HG02610 (cell line): ENCODE measurements around the gene RFC3.
"Not testable (repeated sequence)": the region's sequence is repeated elsewhere in the genome, so short reads cannot be mapped to it uniquely, and the experiment has no call there.

ENCODE experiments used
- ATAC-seq: cut with Tn5 transposase; IDR thresholded peaks from one replicate; pipeline ENCODE4 v1.9.1; 2021; ENCODE audit warnings: mild to moderate bottlenecking, moderate library complexity; ENCODE audit not compliant: unreplicated experiment

RFC3 gene

DNA sequence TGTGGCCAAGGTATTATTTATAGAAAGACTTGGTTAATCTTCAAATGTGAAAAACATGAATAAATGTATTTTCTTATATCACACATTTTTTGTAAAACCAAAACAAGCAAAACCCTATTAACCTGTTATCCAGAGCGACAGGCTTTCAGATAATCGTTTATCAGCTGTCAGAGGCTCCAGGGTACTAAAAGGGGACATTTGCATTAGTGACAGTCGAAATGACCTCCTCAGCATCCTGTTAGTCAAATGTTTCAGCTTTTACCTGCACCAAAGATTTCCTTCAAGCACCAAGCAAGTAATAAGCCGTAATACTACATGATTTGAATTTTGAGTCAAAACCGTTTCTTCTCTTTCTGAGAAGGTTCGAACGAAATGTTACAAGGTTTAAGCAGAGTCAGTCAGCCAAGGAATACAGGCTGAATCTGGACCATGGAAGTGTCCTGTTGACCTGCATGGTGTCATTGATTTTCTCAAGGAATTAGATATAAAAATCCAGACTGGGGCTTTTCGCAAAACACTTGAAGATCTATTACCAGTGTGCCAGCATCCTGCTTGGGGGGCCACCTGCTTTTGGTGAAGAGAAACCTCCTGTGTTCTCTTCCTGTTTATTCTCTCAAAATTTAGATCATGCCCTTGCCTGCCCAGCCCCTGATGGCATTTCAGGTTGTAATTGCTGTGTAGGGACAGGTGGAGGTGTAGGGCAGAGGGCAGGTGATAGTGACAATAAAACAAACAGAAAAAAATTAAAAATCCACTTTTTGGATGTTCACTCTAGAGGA lies 11.3 kb upstream of the RFC3 start:
- no peak for ATAC-seq

DNA sequence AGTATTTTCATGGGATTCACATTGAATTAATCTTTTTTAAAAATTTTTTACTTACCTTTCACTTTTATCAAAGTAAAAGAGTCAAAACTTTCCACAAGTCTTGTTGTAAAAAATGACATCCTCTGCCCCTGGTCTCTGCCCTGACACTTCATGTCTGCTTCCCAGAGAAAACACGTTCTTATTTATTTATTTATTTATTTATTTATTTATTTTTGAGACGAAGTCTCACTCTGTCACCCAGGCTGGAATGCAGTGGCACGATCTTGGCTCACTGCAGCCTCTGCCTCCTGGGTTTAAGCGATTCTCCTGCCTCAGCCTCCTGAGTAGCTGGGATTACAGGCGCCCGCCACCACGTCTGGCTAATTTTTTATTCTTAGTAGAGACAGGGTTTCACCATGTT lies 5.1 kb upstream of the RFC3 start:
- ATAC-seq, result not testable (repeated sequence)

DNA sequence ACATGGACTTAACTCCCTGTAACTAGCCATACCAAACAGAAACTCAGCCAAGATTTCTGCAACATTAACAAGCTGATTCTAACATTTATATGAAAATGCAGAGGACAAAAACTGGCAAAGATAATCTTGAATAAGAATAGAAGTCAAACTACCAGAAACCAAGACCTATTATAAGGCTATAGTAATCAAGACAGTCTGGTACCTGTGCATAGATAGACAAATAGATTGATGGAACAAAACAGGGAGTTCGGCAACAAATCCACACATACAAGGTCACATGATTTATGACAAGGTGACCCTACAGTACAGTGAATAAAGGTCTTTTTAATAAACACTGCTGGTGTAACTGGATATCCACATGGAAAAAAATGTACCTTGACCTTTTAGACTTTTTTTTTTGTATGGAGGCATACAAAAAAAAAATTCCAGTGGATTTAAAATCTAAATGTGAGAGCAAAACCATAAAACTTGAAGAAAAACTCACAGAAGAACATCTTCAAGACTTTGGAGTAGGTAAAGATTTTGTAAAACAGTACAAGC lies 2.9 kb upstream of the RFC3 start:
- ATAC-seq, result no peak

DNA sequence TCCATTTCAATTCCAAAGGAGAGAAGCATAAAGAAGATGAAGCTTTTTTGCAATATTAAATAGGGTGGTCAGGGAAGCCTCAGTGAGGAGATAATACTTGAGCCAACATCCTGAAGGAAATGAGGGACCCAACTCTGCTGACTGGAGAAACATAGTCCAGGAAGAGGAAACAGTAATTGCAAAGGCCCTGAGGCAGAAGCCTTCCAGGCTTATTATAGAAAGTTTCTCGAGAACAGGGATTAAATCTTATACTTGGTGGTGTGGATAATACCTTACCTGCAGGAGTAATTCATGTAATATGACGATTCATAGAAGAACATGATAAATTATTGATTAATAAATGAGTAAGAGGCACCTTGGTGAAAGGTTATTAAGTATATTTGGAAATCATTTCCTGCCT lies 1.0 kb upstream of the RFC3 start:
- no peak for ATAC-seq

DNA sequence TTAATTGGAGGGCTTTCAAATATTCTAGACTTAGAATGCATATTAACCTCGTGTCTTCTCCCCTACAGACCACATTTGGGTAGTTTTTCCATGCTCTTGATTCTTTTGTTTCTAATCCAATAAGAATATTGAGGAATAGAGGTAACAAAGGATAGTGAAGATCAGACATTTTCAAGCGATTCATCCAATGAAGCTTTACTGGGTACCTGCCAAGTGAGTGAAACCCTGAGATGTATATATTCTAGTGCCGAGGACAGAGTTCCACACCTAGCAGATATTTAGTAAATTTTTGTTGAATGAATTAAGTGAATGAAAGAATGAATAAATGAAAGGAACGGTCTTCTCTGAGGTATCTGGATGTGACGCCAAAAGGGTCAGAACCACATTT lies 442 bp upstream of the RFC3 start:
- peak; percentile 5 for ATAC-seq

DNA sequence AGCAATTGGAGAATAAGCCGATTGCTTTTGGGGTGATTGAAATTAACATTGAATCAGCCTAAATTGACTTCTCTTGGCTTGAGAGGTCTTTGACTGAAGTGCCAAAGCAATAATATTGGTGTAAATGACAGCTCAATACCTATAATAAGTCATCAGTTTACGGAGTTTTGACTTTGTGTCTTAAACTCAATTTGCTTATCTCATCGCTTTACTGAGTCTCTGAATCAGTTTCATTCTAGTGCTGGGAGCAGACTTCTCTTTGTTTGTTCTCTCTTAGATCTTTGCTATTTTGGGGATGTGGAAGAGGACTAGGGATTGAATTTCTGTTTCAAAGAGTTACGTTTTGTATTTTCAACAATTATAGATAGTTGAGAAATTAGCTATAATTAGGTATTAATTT lies 7.1 kb downstream of the RFC3 start:
- no peak for ATAC-seq

DNA sequence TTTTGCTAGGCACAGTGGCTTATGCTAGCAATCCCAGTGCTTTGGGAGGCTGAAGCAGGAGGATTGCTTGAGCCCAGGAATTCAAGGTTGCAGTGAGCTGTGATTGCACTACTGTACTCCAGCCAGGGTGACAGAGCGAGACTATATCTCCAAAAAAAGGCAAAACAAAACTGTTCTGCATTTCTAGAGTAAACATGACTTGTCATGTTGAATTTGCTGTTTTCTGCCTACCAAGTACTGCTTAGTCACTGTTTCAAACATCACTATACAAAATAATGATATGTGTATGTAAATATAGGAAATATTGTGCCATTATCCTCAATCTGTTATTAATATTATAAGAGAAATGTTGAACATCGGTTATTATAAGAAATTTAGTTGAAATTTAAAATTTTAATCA lies 9.2 kb downstream of the RFC3 start:
- ATAC-seq, result no peak

DNA sequence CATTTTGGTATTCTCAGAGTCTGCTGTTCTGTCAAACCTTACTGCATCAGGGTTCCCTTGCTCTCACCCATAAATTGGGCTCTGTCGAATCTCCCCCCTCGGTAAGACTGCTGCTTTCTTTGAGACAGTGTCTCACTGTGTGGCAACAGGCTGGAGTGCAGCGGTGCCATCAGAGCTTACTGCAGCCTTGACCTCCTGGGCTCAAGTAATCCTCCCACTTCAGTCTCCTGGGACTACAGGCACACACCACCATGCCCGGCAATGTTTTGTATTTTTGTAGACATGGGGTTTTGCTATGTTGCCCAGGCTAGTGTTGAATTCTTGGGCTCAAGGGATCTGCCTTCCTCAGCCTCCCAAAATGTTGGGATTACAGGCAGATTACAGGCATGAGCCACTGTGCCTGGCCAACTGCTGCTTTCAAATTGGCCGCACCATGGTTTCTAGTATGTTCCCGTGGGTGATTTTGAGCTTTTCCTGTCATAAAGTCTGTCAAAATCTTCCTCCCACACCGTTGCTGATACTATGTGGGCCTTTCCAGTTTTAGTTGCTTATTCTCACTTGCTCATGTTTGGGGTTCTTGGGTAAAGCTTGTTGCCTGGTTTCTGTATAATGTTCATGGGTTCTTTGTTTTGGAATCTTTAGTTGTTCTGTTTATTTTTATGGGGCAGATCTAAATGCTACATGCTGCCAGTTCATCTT lies 10.6 kb downstream of the RFC3 start:
- ATAC-seq, result no peak

DNA sequence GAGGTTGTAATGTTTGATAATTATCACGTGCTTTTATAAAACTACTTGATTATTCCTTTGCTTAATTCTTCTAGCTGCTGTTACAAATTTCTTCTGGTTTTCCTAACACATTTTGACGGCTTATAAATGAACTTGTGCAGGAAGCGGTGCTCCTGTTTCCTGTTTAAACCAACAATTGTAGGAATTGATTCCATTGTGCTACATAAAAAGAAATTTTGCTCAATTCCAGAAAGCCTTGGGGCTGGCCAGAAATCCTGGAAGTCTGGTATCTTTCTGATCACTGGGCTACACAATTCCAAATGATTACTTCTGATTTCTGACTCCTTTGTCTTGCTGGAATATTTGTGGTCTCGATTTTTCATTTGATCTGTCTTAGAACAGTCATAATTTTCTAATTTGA lies 14.9 kb downstream of the RFC3 start:
- ATAC-seq, result no peak

- no peak for ATAC-seq
Measured at GRCh38 chr13:33838647-33839046, 20.7 kb downstream of the RFC3 start.

DNA sequence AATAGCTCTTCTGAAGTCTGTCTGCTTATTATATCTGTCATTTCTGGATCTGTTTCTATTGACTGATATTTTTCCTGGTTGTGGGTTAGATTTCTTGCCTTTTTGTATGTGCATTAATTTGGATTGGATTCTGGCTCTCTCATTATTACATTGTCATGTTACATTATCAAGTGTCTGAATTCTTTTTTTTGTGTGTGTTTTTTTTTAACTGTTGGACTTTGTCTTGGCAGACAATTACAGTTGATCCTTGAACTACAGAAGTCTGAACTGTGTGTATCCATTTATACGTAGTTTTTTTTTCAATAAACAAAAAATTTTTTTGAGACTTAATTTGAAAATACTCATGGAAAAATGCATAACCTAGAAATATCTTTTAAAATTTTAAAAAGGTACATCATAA lies 22.5 kb downstream of the RFC3 start:
- ATAC-seq, result no peak

DNA sequence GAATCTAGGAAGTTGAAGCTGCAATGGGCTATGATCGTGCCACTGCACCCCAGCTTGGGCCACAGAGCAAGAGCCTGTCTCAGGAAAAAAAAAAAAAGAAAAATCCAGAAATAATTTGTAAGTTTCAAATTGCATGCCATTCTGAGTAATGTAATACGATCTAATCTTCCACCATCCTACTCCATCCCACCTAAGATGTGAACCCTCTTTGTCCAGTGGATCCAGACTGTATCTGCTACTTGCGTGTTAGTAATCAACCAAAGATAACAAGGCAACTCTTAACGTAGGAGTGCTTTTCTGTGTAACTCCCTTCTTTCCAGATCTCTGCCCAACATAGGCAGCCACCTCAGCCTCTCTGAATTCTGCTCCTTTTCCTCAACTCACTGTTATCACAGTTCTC lies 24.3 kb downstream of the RFC3 start:
- no peak for ATAC-seq

GRCh38 chr13:33842986-33843385 lies 25.0 kb downstream of the RFC3 start:
- no peak for ATAC-seq

DNA sequence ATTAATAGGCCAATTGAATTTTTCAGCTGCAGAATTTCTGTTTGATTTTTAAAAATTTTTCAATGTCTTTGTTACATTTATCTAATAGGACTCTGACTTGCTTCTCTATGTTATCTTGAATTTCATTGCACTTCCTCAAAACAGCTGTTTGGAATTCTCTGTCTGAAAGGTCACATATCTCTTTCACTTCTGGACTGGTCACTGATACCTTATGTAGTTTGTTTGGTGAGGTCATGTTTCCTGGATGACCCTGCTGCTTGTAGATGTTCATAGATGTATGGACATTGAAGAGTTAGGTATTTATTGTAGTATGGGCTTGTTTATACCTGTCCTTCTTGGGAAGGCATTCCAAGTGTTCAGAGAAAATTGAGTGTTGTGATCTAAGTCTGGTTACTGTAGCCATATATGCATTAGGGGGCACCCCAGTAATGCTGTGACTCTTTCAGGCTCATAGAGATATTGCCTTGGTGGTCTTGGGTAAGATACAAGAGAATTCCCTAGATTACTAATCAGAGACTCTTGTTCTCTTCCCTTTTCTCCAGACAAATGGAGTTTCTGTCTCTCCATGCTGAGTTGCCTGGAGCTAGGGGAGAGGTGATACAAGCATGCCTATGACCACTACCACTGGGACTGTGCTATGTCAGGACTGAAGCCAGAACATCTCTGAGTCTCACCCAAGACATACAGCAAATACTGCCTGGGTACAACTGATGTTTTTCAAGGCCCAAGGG lies 27.8 kb downstream of the RFC3 start:
- ATAC-seq, result no peak

- peak; percentile 83 for ATAC-seq
Measured at GRCh38 chr13:33846303-33847062, 28.5 kb downstream of the RFC3 start.

- no peak for ATAC-seq
Measured at GRCh38 chr13:33849211-33849610, 31.3 kb downstream of the RFC3 start.

- ATAC-seq, result no peak
Measured at GRCh38 chr13:33855371-33855895, 37.5 kb downstream of the RFC3 start.

DNA sequence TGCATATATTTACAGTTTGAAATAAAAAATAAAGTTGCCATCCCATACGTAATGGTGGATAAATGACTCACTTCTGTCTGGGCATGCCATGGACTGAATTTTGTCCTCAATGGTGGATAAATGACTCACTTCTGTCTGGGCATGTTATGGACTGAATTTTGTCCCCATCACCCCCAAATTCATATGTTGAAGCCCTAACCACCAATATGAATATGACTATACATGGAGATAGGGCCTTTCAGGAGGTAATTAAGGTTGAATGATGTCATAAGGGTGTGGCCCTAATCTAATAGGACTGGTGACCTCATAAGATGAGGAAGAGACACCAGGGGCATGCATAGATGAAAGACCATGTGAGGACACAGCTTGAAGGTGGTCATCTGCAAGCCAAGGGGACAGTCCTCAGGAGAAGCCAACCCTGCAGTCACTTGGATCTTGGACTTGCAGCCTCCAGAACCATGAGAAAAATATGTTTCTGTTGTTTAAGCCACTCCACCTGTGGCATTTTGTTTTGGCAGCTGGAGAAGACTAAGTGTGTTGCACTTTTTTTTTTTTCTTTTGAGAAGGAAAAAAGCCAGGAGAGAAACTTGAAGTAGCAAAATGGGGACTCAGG lies 41.8 kb downstream of the RFC3 start:
- no peak for ATAC-seq

DNA sequence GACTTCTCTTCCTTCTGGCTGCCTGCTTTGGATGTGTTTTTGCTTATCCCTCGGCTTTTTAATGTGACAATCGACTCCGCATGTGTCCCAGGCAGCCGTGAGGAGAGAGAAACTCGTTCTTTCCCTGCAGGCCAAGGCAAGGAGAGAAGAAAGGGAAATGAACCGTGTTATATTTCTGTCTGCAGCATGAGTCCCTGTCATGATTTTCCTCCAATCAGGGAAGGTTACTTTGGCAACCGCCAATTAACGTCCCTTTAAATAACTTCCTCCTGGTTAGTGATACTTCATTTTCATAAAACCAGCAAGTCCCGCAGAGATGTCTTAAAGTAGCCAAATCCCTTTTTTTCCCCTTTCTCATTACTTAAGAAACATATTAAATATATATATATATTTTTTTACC lies 42.6 kb downstream of the RFC3 start:
- ATAC-seq, result no peak

DNA sequence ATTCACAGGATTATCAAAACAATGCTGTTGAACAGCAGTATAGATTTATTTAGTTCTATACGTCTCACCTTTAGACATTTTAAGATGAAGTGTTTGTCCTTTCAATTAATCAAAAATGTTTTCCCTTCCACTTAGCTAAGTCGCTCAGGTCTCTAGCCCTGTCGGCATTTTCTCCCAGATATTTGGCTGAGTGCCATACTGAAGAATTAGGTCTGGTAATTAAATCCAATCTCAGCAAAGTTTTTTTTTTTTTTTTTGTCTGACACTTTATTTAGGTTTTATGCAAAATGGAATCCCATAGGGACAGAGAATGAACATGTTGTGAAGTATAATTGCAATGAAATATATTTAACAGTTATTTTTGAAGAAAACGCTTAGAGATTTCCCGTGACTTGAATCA lies 44.1 kb downstream of the RFC3 start:
- ATAC-seq, result no peak
